Loucy (cell line): ENCODE data around the gene ZNF292.

ENCODE experiments used
- H2AFZ ChIP-seq: fragments of 200-600 bp; sonication (generic); 2 replicates; pipeline ENCODE4 v1.6.0; 2016; ENCODE audit warnings: antibody characterized with exemption, mild to moderate bottlenecking, low read length, moderate library complexity
- H3F3A ChIP-seq: fragments of 200-600 bp; 2 replicates; pipeline ENCODE4 v1.6.0; 2016; ENCODE audit warnings: antibody characterized with exemption, low read depth, mild to moderate bottlenecking
- H3K27me3 ChIP-seq: fragments of 200-600 bp; sonication (generic); 2 replicates; pipeline ENCODE4 v1.6.1; 2014; ENCODE audit warnings: low read length, mild to moderate bottlenecking; ENCODE audit not compliant: insufficient read depth, poor library complexity, severe bottlenecking
- H3K36me3 ChIP-seq: fragments of 200-600 bp; sonication (generic); 2 replicates; pipeline ENCODE4 v1.6.1; 2016; ENCODE audit warnings: low read length; ENCODE audit not compliant: insufficient read depth
- H3K4me1 ChIP-seq: fragments of 200-600 bp; sonication (generic); 2 replicates; pipeline ENCODE4 v1.5.1; 2014; ENCODE audit warnings: low read length, mild to moderate bottlenecking; ENCODE audit not compliant: insufficient read depth, poor library complexity, severe bottlenecking
- H3K4me2 ChIP-seq: fragments of 200-600 bp; sonication (generic); 2 replicates; pipeline ENCODE4 v1.6.0; 2014; ENCODE audit warnings: antibody characterized with exemption, low read length, low read depth, mild to moderate bottlenecking; ENCODE audit not compliant: poor library complexity, severe bottlenecking
- H3K4me3 ChIP-seq: fragments of 200-600 bp; sonication (generic); 2 replicates; pipeline ENCODE4 v1.5.1; 2014; ENCODE audit warnings: low read length, mild to moderate bottlenecking, mixed read lengths; ENCODE audit not compliant: poor library complexity, severe bottlenecking
- H3K79me2 ChIP-seq: fragments of 200-600 bp; sonication (generic); 2 replicates; pipeline ENCODE4 v1.6.1; 2014; ENCODE audit warnings: low read length; ENCODE audit not compliant: insufficient read depth
- H3K9ac ChIP-seq: fragments of 200-600 bp; sonication (generic); 2 replicates; pipeline ENCODE4 v1.6.0; 2014; ENCODE audit warnings: mild to moderate bottlenecking, low read depth, low read length, moderate library complexity; ENCODE audit not compliant: poor library complexity, severe bottlenecking
- H3K9me2 ChIP-seq: fragments of 200-600 bp; sonication (generic); replicated peaks from 2 replicates; pipeline ENCODE4 v1.6.1; 2016; ENCODE audit warnings: low read depth, low read length, mixed read lengths
- H3K9me3 ChIP-seq: fragments of 200-600 bp; sonication (generic); 2 replicates; pipeline ENCODE4 v1.6.1; 2014; ENCODE audit warnings: mild to moderate bottlenecking, antibody characterized with exemption, low read length, low read depth; ENCODE audit not compliant: insufficient read depth
- H4K20me1 ChIP-seq: fragments of 200-600 bp; sonication (generic); 2 replicates; pipeline ENCODE4 v1.6.0; 2014; ENCODE audit warnings: antibody characterized with exemption, low read length, mild to moderate bottlenecking; ENCODE audit not compliant: insufficient read depth, poor library complexity, severe bottlenecking
- CTCF ChIP-seq: fragments of 200-600 bp; sonication (generic); conservative IDR thresholded peaks from 2 replicates; pipeline ENCODE4 v1.5.1; 2014; ENCODE audit warnings: mild to moderate bottlenecking, antibody characterized with exemption, low read length
- EZH2phosphoT487 ChIP-seq: fragments of 200-600 bp; IDR thresholded peaks from 2 replicates; pipeline ENCODE4 v1.6.1; 2018; ENCODE audit warnings: antibody characterized with exemption, mild to moderate bottlenecking, moderate library complexity, borderline replicate concordance

ZNF292 gene

GRCh38 chr6:87146363-87146762, 9.0 kb upstream of the ZNF292 start:
- Histone ChIP-seq H2AFZ (no peak overlapping the region; the same call in 1 of the 2 replicates), H3K4me3 (no peak overlapping the region), H3K9me3 (no peaks in the 10 kb centered on the region), H4K20me1 (no peaks in the 10 kb centered on the region), H3K9ac (no peak overlapping the region), H3K4me1 (no peaks in the 10 kb centered on the region), H3K27me3 (no peaks in the 10 kb centered on the region), H3K4me2 (no peak overlapping the region), H3K36me3 (no peaks in the 10 kb centered on the region), H3K9me2 (no peaks in the 10 kb centered on the region), H3K79me2 (no peaks in the 10 kb centered on the region), H3F3A (no peaks in the 10 kb centered on the region; the same call in 1 of the 2 replicates)
- no peak for TF ChIP-seq EZH2phosphoT487
- no peak for TF ChIP-seq CTCF

DNA sequence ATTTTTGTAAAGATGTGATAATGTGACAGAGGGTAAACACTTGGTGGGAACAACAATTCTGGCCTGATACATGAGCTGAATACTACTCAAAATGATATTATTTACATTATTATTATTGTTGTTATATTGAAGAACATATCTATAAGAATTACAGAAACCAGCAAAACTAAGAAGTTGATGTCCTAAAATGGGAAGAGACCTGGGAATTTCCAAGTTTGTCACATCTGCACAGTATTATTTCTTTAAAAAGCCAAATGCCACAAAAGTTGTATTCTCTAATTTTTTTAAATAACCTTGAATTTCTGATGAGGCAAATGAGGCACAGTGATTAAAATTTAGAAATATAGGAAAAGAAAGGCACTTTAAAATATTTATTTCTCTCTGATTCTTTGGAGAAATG, 5.0 kb upstream of the ZNF292 start:
- Histone ChIP-seq H2AFZ (no peak overlapping the region), H3K36me3 (no peaks in the 10 kb centered on the region), H3K4me3 (no peak overlapping the region), H3K4me2 (no peak overlapping the region), H3F3A (no peaks in the 10 kb centered on the region; the same call in 1 of the 2 replicates), H3K27me3 (no peaks in the 10 kb centered on the region), H4K20me1 (no peaks in the 10 kb centered on the region), H3K9me2 (no peaks in the 10 kb centered on the region), H3K79me2 (peaks cover 22% of the 10 kb centered on the region), H3K4me1 (peaks cover 26% of the 10 kb centered on the region), H3K9me3 (no peaks in the 10 kb centered on the region), H3K9ac (no peak overlapping the region)
- no peak for TF ChIP-seq EZH2phosphoT487
- no peak for TF ChIP-seq CTCF

DNA sequence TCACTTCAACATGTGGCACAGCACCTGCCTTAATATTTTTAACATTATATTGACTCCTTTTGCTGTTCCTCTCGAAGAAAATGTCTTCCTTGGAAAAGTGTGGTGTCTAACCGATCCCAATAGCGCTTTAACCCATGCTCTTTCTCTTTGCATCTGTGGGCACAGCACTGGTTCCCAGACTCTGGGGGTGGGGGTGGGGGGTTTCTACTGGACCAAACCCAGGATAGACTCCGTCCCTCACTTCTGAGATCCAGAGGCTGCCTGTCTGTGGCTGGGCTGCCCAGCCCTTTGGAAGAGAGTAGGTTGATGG, 3.9 kb upstream of the ZNF292 start:
- H3K4me3 ChIP-seq = peak overlapping the region; percentile 84
- peak overlapping the region; percentile 83 for H3K4me2 ChIP-seq

More for the DNA sequence above, 3.9 kb upstream of the ZNF292 start:
- H3K79me2 ChIP-seq = peaks cover 32% of the 10 kb centered on the region
- H3F3A ChIP-seq = no peaks in the 10 kb centered on the region; the same call in 1 of the 2 replicates
- H2AFZ ChIP-seq = peak overlapping the region; percentile 92
- peaks cover 26% of the 10 kb centered on the region for H3K4me1 ChIP-seq
- TF ChIP-seq CTCF (no peak), EZH2phosphoT487 (no peak)
- no peaks in the 10 kb centered on the region for H3K36me3 ChIP-seq
- no peaks in the 10 kb centered on the region for H3K27me3 ChIP-seq
- H3K9ac ChIP-seq = peak overlapping the region; percentile 84
- H3K9me3 ChIP-seq = no peaks in the 10 kb centered on the region
- peaks cover 7% of the 10 kb centered on the region for H4K20me1 ChIP-seq
- no peaks in the 10 kb centered on the region for H3K9me2 ChIP-seq
